ENCODE data around the gene JAKMIP2.

JAKMIP2 gene

GRCh38 chr5:147685993-147686392 lies 96.5 kb downstream of the JAKMIP2 start:
- no peaks in the 10 kb centered on the region for H3K4me1 ChIP-seq
- H3K79me2 ChIP-seq = no peaks in the 10 kb centered on the region
- H3K4me3 ChIP-seq (ENCODE audit: low read depth, low read length) = no peak overlapping the region
- TF ChIP-seq, protein P1, sequence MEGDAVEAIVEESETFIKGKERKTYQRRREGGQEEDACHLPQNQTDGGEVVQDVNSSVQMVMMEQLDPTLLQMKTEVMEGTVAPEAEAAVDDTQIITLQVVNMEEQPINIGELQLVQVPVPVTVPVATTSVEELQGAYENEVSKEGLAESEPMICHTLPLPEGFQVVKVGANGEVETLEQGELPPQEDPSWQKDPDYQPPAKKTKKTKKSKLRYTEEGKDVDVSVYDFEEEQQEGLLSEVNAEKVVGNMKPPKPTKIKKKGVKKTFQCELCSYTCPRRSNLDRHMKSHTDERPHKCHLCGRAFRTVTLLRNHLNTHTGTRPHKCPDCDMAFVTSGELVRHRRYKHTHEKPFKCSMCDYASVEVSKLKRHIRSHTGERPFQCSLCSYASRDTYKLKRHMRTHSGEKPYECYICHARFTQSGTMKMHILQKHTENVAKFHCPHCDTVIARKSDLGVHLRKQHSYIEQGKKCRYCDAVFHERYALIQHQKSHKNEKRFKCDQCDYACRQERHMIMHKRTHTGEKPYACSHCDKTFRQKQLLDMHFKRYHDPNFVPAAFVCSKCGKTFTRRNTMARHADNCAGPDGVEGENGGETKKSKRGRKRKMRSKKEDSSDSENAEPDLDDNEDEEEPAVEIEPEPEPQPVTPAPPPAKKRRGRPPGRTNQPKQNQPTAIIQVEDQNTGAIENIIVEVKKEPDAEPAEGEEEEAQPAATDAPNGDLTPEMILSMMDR (IDR thresholded peaks at IDR 0.05) = no peak
- no peak overlapping the region for H3K9ac ChIP-seq
- no peak overlapping the region for H3K4me2 ChIP-seq (ENCODE audit: low read length)
- H3K9me3 ChIP-seq (ENCODE audit: control insufficient read depth, low read length) = no peaks in the 10 kb centered on the region
- H3K36me3 ChIP-seq (ENCODE audit: control insufficient read depth, insufficient read depth, low read length) = no peaks in the 10 kb centered on the region
- no peaks in the 10 kb centered on the region for H3K27me3 ChIP-seq (ENCODE audit: control insufficient read depth, insufficient read depth, low read length)
- no peak overlapping the region for H3K27ac ChIP-seq
- no peak overlapping the region for H2AFZ ChIP-seq

DNA sequence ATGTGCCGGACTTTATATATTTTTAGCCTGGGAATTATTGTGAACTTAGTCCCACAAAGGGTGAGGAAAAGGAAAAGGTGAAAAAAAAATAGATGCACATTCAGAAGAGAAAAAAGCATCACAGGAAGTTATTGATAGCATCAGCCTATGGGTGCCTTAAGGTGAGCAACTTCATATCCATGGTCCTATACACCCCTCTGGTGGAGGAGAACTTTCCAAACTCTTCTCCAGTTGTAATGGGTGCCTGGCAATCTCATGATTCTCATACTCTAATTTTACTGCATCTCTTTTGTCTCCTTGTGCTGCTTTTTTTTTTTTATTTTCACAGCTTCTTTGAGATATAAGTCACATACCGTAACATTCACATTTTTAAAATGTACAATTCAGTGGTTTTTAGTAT lies 107.4 kb downstream of the JAKMIP2 start:
- H3K36me3 ChIP-seq (ENCODE audit: control insufficient read depth, insufficient read depth, low read length) = no peaks in the 10 kb centered on the region
- H3K4me2 ChIP-seq (ENCODE audit: low read length) = no peak overlapping the region
- H3K9me3 ChIP-seq (ENCODE audit: control insufficient read depth, low read length) = no peaks in the 10 kb centered on the region
- no peak overlapping the region for H3K27ac ChIP-seq
- TF ChIP-seq, protein P1 (IDR thresholded peaks at IDR 0.05) = no peak
- no peak overlapping the region for H3K4me3 ChIP-seq (ENCODE audit: low read depth, low read length)
- H2AFZ ChIP-seq = no peak overlapping the region
- H3K27me3 ChIP-seq (ENCODE audit: control insufficient read depth, insufficient read depth, low read length) = no peaks in the 10 kb centered on the region
- no peaks in the 10 kb centered on the region for H3K4me1 ChIP-seq
- no peak overlapping the region for H3K9ac ChIP-seq
- H3K79me2 ChIP-seq = no peaks in the 10 kb centered on the region

DNA sequence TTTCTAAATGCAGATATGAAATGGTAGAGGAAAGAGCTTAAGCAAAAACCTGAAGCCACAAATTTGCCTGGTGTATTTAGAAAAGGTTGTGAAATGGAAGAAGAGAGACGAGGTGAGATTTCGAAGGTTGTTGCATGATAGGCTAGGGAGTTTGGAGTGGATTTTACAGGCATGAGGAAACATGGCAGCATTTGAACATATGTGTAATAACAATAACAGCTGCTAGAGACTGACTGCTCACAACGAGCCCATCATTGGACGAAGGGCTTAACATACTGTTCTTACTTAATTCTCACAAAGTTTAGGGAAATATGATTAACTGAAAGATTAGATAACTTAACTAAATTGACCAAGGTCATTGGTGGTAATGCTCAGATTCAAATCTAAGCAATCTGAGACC lies 108.1 kb downstream of the JAKMIP2 start:
- H3K36me3 ChIP-seq (ENCODE audit: control insufficient read depth, insufficient read depth, low read length) = no peaks in the 10 kb centered on the region
- TF ChIP-seq, protein P1 (IDR thresholded peaks at IDR 0.05) = no peak
- H2AFZ ChIP-seq = no peak overlapping the region
- no peak overlapping the region for H3K4me2 ChIP-seq (ENCODE audit: low read length)
- H3K9ac ChIP-seq = no peak overlapping the region
- H3K27ac ChIP-seq = no peak overlapping the region
- H3K4me3 ChIP-seq (ENCODE audit: low read depth, low read length) = no peak overlapping the region
- no peaks in the 10 kb centered on the region for H3K9me3 ChIP-seq (ENCODE audit: control insufficient read depth, low read length)
- H3K79me2 ChIP-seq = no peaks in the 10 kb centered on the region
- no peaks in the 10 kb centered on the region for H3K27me3 ChIP-seq (ENCODE audit: control insufficient read depth, insufficient read depth, low read length)
- H3K4me1 ChIP-seq = no peaks in the 10 kb centered on the region

DNA sequence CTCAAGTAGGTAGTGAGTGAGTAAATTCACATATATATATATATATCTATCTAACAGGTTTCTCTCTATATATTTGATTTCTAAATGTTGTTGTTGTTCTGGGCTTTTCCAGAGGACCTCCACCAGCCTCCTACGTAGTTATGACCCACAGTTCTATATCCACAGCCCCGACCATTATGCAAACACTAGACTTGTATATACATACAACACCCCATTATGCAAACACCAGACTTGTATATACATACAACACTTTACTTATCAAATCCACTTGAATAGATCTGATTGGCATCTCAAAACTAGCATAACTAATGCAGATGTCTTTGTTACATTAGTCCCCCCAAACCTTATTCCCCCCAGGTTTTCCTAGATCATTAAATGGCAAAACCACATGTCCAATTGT lies 108.7 kb downstream of the JAKMIP2 start:
- Histone ChIP-seq H3K27me3 (ENCODE audit: control insufficient read depth, insufficient read depth, low read length) (no peaks in the 10 kb centered on the region), H3K4me1 (no peaks in the 10 kb centered on the region), H3K79me2 (no peaks in the 10 kb centered on the region), H3K9ac (no peak overlapping the region), H2AFZ (no peak overlapping the region), H3K4me3 (ENCODE audit: low read depth, low read length) (no peak overlapping the region), H3K4me2 (ENCODE audit: low read length) (no peak overlapping the region), H3K27ac (no peak overlapping the region), H3K9me3 (ENCODE audit: control insufficient read depth, low read length) (no peaks in the 10 kb centered on the region), H3K36me3 (ENCODE audit: control insufficient read depth, insufficient read depth, low read length) (no peaks in the 10 kb centered on the region)
- TF ChIP-seq, protein P1 (IDR thresholded peaks at IDR 0.05) = no peak

DNA sequence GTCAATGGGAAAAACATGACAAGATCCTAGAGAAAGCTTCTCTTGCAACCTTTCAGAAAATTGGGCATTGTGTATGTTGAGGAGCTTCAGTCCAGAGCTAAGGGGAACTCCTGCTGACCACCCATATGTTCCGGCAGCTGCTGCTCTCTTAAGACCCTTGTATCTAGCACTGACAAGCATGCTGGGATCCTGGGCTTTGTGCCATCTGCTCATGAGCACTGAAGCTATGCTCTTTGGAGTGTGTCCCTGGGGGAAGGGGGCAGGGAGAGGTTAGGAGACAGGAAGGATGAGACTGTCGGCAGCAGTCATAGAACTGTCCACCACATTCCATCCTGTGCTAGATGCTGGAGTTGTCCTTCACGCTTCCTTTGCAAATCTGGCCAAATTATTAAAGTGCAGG lies 109.3 kb downstream of the JAKMIP2 start:
- Histone ChIP-seq H3K36me3 (ENCODE audit: control insufficient read depth, insufficient read depth, low read length) (no peaks in the 10 kb centered on the region), H3K9ac (no peak overlapping the region), H3K27ac (no peak overlapping the region), H3K27me3 (ENCODE audit: control insufficient read depth, insufficient read depth, low read length) (no peaks in the 10 kb centered on the region), H2AFZ (no peak overlapping the region), H3K9me3 (ENCODE audit: control insufficient read depth, low read length) (no peaks in the 10 kb centered on the region), H3K79me2 (no peaks in the 10 kb centered on the region), H3K4me2 (ENCODE audit: low read length) (no peak overlapping the region), H3K4me3 (ENCODE audit: low read depth, low read length) (no peak overlapping the region), H3K4me1 (no peaks in the 10 kb centered on the region)
- TF ChIP-seq, protein P1 (IDR thresholded peaks at IDR 0.05) = no peak
